HG03095 (cell line): ENCODE data around the gene UTP11.

Experiments
- ATAC-seq: cut with Tn5 transposase; IDR thresholded peaks from one replicate; pipeline ENCODE4 v1.9.1; 2021; ENCODE audit warnings: moderate library complexity; ENCODE audit not compliant: unreplicated experiment

Gene UTP11

DNA sequence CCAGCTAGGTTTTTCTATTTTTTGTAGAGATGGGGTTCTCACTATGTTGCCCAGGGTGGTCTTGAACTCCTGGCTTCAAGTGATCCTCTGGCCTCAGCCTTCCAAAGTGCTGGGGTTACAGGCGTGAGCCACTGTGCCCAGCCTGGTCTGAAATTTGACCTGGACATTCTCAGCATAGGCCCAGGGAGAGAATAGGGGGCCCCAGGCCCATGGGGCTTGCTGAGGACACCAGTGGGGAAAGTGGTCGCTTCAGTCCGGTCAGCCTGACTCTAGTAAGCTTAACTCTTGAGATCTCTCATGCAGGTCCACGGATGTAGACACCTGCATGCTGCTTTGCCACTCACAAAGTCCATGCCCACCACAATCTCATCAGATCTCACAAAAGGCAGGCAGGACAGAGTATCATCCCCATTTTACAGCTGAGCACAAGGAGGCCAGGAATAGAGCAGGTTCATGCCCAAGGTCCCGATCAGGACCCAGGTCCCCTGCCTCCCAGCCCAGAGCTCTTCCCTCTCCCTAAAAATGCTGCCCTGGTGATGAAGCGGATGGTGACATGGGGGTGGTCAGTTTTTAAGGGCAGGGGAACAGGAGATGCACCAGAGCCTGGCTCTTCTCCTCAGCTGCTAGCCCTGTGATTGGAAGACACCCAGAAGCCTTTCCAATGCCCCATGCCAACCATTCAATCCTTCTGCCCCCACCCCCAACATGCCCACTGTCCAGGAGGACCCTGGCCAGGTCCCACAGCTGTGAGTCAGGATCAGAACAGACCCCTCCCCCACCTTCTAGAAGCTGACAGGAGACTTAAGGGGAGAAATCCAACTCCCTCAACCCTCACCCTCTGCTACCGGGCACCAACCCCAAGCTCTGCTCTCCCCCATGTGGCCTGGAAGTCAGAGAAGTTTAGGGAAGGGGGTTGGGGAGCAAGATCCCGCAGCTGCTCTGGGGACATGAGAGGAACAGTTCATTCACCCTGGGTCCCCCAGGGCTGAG lies 9.0 kb upstream of the UTP11 start:
- ATAC-seq: no peak

GRCh38 chr1:38004284-38005108 lies 8.0 kb upstream of the UTP11 start:
- ATAC-seq: no peak

GRCh38 chr1:38005195-38006007 lies 7.1 kb upstream of the UTP11 start, which contains the start of gene FHL3:
Gene FHL3, minus strand, starts transcription at chr1:38005514. Its CDS starts 6,102 bp downstream, at chr1:37999412.
- ATAC-seq: no peak

GRCh38 chr1:38006008-38006828 lies 6.3 kb upstream of the UTP11 start:
- ATAC-seq: no peak

GRCh38 chr1:38009088-38009840 lies 3.3 kb upstream of the UTP11 start:
- ATAC-seq: no peak

- ATAC-seq: no peak
Measured at GRCh38 chr1:38009841-38010180, 2.7 kb upstream of the UTP11 start.

GRCh38 chr1:38013227-38013622 lies 691 bp downstream of the UTP11 start:
- ATAC-seq: no peak

DNA sequence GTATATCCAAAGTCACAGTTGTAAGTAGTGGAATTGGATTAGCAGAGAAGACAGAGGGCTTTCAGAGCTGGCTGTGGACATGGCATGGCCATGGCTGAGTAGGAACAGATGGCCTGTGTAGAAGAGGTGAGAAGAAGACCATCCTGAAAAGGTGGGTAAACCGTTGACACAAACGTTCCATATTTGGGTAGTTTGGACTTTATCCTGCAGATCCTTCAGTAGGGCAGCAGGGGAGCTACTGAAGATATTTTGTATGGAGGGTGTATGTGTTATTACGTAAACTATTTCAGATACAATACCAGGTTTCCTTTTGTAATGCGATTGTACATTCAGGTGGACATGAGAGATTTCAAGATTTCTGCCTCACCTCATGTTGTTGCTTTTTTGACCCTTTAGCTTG lies 1.6 kb downstream of the UTP11 start:
- ATAC-seq: no peak

- no peak for ATAC-seq
Measured at GRCh38 chr1:38014724-38015424, 2.3 kb downstream of the UTP11 start.

DNA sequence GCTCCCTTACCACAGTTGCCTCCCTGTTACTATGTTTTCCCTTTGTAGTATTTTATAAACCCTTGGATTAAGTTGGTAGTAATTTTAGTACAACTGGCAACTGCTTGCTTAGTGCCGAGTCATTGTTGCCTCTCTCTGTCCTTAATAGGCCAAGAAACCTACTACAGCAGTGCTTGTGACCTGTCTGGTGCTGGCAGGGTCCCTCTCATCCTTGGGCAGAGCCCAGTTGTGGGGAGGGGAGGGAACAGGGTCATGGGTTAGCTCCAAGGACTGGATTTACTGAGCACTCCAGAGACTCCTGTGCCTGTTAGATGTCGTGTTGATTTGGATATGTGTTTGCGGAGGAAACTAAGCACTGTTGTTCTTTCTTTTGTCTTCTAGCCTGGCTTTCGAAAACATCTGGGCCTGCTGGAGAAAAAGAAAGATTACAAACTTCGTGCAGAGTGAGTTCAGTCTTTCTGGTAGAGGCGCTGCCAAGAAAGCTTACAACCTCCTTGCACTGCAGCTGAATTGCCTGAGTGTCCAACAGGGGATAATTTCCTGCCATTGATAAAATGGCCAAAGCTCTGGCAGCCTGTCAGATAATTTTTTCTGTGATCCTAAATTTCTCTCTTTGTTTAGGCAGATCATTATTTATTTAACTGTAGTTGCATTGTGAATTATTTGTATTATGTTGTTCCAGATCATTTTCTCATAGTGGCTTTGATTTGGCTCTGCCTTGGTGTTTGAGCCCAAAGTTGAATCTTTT lies 3.6 kb downstream of the UTP11 start:
- ATAC-seq: no peak

DNA sequence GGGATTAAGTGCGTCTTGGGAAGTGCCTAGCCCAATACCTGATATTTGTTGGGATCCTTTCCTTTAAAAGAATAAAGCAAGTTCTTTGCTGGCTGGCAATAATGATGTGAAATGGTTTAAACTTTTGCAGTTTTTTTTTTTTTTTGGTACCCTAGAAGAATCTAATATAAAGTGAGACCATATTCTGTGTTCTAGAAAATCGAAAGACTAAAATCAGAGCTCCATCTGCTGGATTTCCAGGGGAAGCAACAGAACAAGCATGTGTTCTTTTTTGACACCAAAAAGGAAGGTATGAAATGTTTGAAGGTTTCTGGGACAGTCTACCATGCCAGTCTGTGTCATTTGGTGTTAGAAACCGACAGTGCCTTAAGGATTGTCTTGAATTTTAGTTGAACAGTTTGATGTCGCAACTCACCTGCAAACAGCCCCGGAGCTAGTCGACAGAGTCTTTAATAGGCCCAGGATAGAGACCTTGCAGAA lies 6.4 kb downstream of the UTP11 start:
- ATAC-seq: no peak

DNA sequence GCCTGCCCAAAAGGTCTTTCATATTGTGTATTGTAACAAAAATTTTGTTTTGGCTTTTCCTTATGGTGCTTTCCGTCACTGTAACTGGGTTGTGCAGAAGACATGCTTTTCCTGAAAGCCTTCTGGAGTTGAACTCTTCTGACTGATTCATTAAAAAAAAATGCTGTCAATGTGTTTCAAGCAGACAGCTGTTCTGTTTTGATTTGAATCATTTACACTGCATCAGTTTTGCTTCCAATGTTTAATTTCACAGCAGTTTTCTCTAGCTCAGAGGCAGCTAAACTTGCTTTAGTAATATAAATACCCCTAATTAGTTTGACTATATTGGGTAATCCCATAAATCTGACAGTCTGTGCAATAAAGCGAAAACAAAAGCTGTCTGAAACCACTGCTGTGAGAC lies 7.9 kb downstream of the UTP11 start:
- no peak for ATAC-seq

DNA sequence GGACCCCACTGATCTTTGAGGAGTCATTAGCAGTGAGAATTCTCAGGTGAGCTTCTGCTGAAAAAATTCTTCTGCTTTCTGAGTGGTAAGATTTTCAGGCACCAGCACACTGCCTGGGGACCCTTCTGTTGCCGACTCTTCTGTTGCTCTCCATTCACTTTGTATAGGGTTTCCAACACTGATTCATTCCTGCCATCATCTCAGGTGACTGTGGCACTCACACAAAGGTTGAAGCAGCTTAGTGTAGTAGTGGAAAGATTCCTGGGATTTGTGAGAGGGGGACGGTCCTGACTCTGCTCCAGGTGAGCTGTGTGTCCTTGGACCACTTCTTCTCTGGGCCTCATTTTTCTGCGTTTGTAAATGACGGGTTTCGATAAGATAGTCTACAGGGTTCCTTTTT lies 9.4 kb downstream of the UTP11 start:
- ATAC-seq: no peak

- ATAC-seq: no peak
Measured at GRCh38 chr1:38022810-38023209, 10.3 kb downstream of the UTP11 start.

GRCh38 chr1:38025233-38025632 lies 12.7 kb downstream of the UTP11 start:
- no peak for ATAC-seq

GRCh38 chr1:38025664-38026063 lies 13.1 kb downstream of the UTP11 start:
- ATAC-seq: no peak

- no peak for ATAC-seq
Measured at GRCh38 chr1:38026592-38027200, 14.2 kb downstream of the UTP11 start.
